ENCODE data around the gene GPBP1.
A peak's percentile ranks its signal among the peaks of the same experiment; 100 is the strongest.
"Not testable (repeated sequence)": the region's sequence is repeated elsewhere in the genome, so short reads cannot be mapped to it uniquely, and the experiment has no call there.

GPBP1 gene

DNA sequence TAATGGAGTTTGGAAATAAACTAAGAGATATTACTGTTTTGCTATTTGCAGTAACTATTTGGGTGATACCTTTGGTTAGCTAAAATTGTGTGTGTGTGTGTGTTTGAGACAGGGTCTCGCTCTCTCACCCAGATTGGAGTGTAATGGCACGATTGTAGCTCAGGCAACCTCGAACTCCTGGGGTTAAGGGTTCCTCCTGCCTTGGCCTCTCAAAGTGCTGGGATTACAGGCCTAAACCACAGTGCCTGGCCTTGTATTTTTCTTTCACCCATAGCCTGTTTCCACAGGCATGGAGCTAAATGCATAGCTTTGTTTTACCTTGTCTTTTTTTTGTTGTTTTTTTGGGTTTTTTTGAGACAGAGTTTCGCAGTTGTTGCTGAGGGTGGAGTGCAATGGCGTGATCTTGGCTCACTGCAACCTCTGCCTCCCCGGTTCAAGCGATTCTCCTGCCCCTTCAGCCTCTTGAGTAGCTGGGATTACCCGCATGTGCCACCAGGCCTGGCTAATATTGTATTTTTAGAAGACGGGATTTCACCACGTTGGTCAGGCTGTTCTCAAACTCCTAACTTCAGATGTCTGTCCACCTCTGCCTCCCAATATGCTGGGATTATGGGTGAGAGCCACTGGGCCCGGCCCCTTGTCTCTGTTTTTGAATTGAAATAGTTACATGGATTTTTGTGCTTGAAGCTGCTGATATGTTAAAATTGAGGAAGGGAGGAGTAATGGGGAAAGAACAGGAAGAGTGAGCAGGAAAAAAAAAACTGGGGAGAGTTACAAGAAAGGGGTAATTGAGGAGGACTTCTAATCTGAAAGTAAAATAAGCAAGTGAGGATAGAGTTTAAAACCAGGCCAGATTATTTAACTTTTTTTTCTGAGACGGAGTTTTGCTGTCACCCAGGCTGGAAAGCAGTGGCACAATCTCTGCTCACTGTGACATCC, 5.7 kb downstream of the GPBP1 start:
- Mint-ChIP-seq H3K4me1 (peaks cover 43% of the 10 kb centered on the region), H3K9me3 (peaks cover 37% of the 10 kb centered on the region), H3K4me3 (peak overlapping the region; percentile 93), H3K36me3 (ENCODE audit: low read depth) (peaks cover 78% of the 10 kb centered on the region), H3K27ac (peak overlapping the region; percentile 6), H3K27me3 (ENCODE audit: low read depth, poor library complexity) (no peaks in the 10 kb centered on the region)
- no peak for DNase-seq
- TF ChIP-seq, protein P1, sequence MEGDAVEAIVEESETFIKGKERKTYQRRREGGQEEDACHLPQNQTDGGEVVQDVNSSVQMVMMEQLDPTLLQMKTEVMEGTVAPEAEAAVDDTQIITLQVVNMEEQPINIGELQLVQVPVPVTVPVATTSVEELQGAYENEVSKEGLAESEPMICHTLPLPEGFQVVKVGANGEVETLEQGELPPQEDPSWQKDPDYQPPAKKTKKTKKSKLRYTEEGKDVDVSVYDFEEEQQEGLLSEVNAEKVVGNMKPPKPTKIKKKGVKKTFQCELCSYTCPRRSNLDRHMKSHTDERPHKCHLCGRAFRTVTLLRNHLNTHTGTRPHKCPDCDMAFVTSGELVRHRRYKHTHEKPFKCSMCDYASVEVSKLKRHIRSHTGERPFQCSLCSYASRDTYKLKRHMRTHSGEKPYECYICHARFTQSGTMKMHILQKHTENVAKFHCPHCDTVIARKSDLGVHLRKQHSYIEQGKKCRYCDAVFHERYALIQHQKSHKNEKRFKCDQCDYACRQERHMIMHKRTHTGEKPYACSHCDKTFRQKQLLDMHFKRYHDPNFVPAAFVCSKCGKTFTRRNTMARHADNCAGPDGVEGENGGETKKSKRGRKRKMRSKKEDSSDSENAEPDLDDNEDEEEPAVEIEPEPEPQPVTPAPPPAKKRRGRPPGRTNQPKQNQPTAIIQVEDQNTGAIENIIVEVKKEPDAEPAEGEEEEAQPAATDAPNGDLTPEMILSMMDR (IDR thresholded peaks at IDR 0.05), result no peak

DNA sequence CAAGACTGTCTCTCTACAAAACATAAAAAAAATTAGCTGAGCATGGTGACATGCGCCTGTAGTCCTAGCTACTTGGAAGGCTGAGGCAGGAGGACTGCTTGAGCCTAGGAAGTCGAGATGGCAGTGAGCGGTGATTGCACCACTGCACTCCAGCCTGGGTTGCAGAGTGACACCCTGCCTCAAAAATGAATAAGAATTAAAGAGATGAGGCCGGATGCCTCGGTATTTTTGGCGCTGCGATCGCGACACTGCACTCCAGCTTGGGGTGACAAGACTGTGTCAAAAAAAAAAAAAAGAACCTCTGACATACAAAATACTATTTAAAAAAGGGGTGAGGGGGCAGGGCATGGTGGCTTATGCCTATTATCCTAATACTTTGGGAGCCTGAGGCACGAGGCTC, 7.3 kb downstream of the GPBP1 start:
- H3K4me3 Mint-ChIP-seq, result no peak overlapping the region
- no peaks in the 10 kb centered on the region for H3K27me3 Mint-ChIP-seq (ENCODE audit: low read depth, poor library complexity)
- no peak for DNase-seq
- peaks cover 42% of the 10 kb centered on the region for H3K4me1 Mint-ChIP-seq
- peaks cover 89% of the 10 kb centered on the region for H3K36me3 Mint-ChIP-seq (ENCODE audit: low read depth)
- H3K9me3 Mint-ChIP-seq, result peaks cover 41% of the 10 kb centered on the region
- TF ChIP-seq, protein P1 (IDR thresholded peaks at IDR 0.05), result no peak
- H3K27ac Mint-ChIP-seq, result no peak overlapping the region

DNA sequence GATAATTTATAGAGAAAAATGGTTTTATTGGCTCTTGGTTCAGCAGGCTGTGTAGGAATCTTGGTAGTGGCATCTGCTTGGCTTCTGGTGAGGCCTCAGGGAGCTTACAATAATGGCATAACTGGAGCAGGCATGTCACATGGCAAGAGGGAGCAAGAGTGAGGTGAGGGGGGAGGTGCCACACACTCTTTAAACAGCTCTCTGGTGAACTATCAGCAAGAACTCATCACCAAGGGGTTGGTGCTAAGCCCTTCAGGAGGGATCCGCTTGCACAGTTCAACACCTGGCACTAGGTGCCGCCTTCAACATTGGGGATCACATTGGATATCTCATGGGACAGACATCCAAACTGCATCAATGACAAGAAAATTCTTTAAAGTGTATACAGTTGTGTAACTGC, 10.5 kb downstream of the GPBP1 start:
- Mint-ChIP-seq H3K9me3 (peaks cover 41% of the 10 kb centered on the region), H3K27me3 (ENCODE audit: low read depth, poor library complexity) (no peaks in the 10 kb centered on the region), H3K4me1 (peaks cover 39% of the 10 kb centered on the region), H3K4me3 (no peak overlapping the region), H3K27ac (no peak overlapping the region), H3K36me3 (ENCODE audit: low read depth) (peaks cover 85% of the 10 kb centered on the region)
- no peak for DNase-seq
- TF ChIP-seq, protein P1 (IDR thresholded peaks at IDR 0.05), result no peak

DNA sequence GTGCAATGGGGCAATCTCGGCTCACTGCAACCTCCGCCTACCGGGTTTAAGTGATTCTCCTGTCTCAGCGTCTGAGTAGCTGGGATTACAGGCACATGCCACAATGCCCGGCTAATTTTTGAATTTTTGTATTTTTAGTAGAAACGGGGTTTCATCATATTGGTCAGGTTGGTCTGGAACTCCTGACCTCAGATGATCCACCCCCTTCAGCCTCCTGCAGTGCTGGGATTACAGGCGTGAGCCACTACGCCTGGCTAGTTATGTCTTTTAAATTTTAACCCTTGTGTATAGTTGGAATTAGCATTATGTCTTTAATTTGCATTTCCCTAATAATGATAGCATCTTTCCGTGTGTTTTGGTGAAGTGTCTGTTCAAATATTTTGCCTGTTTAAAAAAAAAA, 11.5 kb downstream of the GPBP1 start:
- Mint-ChIP-seq H3K27ac (no peak overlapping the region), H3K27me3 (ENCODE audit: low read depth, poor library complexity) (no peaks in the 10 kb centered on the region), H3K4me3 (no peak overlapping the region), H3K36me3 (ENCODE audit: low read depth) (peaks cover 83% of the 10 kb centered on the region), H3K4me1 (peaks cover 40% of the 10 kb centered on the region), H3K9me3 (peaks cover 36% of the 10 kb centered on the region)
- DNase-seq, result no peak
- TF ChIP-seq, protein P1 (IDR thresholded peaks at IDR 0.05), result no peak

DNA sequence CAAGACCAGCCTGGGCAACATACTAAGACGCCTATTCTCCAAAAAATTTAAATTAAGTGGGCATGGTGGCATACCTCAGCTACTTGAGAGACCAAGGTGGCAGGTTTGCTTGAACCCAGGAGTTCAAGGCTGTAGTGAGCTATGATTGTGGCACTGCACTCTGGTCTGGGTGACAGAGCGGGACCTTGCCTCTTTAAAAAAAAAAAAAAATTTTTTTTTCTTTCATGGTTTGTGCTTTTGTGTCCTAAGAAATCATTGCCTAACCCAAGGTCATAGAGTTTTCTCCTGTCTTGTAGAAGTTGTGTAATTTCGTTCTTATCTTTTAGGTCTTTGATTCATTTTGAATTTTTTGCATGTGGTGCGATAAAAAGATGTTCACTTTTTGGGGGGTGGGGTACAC, 12.3 kb downstream of the GPBP1 start:
- peaks cover 40% of the 10 kb centered on the region for H3K4me1 Mint-ChIP-seq
- peaks cover 27% of the 10 kb centered on the region for H3K9me3 Mint-ChIP-seq
- TF ChIP-seq, protein P1 (IDR thresholded peaks at IDR 0.05), result no peak
- H3K27ac Mint-ChIP-seq, result no peak overlapping the region
- H3K4me3 Mint-ChIP-seq, result no peak overlapping the region
- DNase-seq, result no peak
- peaks cover 76% of the 10 kb centered on the region for H3K36me3 Mint-ChIP-seq (ENCODE audit: low read depth)
- no peaks in the 10 kb centered on the region for H3K27me3 Mint-ChIP-seq (ENCODE audit: low read depth, poor library complexity)

DNA sequence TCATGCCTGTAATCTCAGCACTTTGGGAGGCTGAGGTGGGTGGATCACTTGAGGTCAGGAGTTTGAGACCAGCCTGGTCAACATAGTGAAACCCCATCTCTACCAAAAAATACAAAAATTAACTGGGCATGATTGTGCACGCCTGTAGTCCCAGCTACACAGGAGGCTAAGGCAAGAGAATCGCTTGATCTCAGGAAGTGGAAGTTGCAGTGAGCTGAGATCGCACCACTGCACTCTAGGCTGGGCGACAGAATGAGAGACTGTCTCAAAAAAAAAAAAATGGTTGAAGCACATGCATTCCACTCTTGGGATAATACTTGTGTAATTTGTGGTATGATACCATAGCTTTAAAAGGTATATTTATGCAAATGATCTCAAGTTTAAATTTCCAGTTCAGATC, 14.1 kb downstream of the GPBP1 start:
- not testable (repeated sequence) for H3K27me3 Mint-ChIP-seq (ENCODE audit: low read depth, poor library complexity); DNase-seq; H3K4me3 Mint-ChIP-seq
- Mint-ChIP-seq H3K36me3 (ENCODE audit: low read depth) (peaks cover 78% of the 10 kb centered on the region), H3K27ac (peak overlapping the region; percentile 97), H3K9me3 (peaks cover 20% of the 10 kb centered on the region), H3K4me1 (peaks cover 40% of the 10 kb centered on the region)
